Motor neuron (in vitro differentiated cells): ENCODE data around the gene TOMM40L. TPM values are rescaled to one million over a fixed set of nuclear protein-coding genes. Genes with fewer than 3 reads are reported as not detected.

Experiments used
- ATAC-seq, 8 experiments: fragments of 200-7000 bp; cut with Tn5 transposase; replicated peaks in 6 of 8; 2 replicates each; pipeline ENCODE4 v1.8.0; 2021; ENCODE audit warnings: mild to moderate bottlenecking in 8 of 8, moderate library complexity in 8 of 8
- H3K27ac ChIP-seq, 2 donors: fragments of 250-450 bp; sonication (Bioruptor Pico); 2 replicates each; pipeline ENCODE4 v1.9.0; 2021; ENCODE audit warnings: antibody characterized with exemption in 2 of 2, mild to moderate bottlenecking in 2 of 2, moderate library complexity in 1 of 2
- H3K4me1 ChIP-seq, 2 donors: fragments of 250-450 bp; sonication (Bioruptor Pico); replicated peaks in 1 of 2; 2 replicates each; pipeline ENCODE4 v1.6.1; 2021; ENCODE audit warnings: antibody characterized with exemption in 2 of 2, mild to moderate bottlenecking in 2 of 2, moderate library complexity in 1 of 2
- H3K4me3 ChIP-seq, 5 donors: fragments of 250-450 bp; sonication (Bioruptor Pico); 2 replicates each; pipeline ENCODE4 v1.9.0; 2021; ENCODE audit warnings: antibody characterized with exemption in 5 of 5, mild to moderate bottlenecking in 5 of 5, moderate library complexity in 4 of 5
- WGBS, 10 experiments: fragments of 450-650 bp; shearing (Covaris generic); methylation state at CpG; one replicate each; pipeline ENCODE4 v1.0.0; 2022; 5-methylcytosine and 5-hydroxymethylcytosine counted together
- in situ Hi-C, 9 experiments: fragments of 400-800 bp; cut with MboI; loops; one replicate each; pipeline ENCODE4 v1.15.0; 2021; ENCODE audit warnings: low sequenced_read_pairs in 9 of 9, low pct_unique_long_range_greater_than_20kb in 2 of 9; ENCODE audit not compliant: unreplicated experiment in 9 of 9
- total RNA-seq, 8 experiments: library from RNA; unstranded; fragments of 300-600 nt; gene quantifications; 2 replicates each; pipeline versions ENCODE4 v1.2.3 to v1.2.4, GENCODE V29; 2022

The TOMM40L gene
- total RNA-seq, 8 experiments from 2014 or later, result 5.1 to 24.3 (median 17.3) TPM

DNA sequence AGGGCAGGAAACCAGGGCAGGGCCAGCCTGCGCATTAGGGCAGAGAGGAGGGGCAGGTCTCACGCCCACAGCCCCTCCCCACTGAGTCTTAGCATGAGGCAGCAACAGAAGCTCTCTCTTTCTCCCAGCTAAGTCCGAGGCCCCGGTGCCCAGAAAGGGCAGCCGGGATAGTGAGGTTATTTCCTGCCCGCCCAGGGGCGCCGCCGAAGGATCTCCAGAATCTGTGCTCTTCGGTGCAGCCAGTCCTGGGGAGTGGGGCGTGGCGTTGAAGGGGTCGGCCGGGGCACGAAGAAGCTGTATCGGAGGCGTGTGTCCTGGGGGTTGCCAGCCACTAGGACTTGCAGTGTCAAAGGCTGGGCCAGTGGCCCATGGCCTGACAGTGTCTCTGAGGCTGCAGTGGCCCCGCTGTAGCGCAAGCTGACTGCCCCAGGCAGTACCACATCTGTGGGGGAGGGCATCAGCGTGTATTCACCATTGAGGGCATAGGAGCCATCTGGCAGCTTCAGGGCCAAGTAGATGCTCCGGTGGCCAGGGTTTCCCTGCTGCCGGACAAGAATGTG, 34.8 kb upstream of the TOMM40L start:
- Histone ChIP-seq H3K27ac (no peak overlapping the region), H3K4me3 (no peak overlapping the region), H3K4me1 (peaks cover 3 to 4% of the 10 kb centered on the region in 2 donors)
- in situ Hi-C loops, result no loop called here
- 48 to 100% (median 85%) methylated on average over 1 to 7 of the region's 22 CpGs; no CpG with 5 or more reads in 4 of the 10 experiments for WGBS, 10 experiments
- peak in 3 of 8 experiments; percentile 1 to 20 (median 3) for ATAC-seq

DNA sequence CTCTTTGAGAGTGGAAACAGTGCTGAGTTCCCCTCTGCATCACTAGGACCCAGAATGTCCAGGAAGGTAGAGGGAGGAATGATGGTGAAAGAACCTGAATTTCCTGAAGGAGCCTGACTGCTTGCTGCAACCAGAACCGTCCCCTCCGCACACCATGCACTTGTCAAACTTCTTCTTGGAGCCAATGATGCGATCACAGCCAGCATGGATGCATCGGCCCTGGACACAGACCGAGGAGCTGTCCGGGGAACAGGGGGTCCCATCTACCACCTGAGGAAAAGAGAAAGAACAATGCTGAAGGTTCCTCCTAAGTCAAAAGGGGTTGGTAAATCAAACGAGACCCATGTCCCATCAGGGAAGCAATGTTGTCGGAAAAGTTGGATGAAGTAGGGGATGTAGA, 33.9 kb upstream of the TOMM40L start:
- in situ Hi-C loops, result no loop called here

DNA sequence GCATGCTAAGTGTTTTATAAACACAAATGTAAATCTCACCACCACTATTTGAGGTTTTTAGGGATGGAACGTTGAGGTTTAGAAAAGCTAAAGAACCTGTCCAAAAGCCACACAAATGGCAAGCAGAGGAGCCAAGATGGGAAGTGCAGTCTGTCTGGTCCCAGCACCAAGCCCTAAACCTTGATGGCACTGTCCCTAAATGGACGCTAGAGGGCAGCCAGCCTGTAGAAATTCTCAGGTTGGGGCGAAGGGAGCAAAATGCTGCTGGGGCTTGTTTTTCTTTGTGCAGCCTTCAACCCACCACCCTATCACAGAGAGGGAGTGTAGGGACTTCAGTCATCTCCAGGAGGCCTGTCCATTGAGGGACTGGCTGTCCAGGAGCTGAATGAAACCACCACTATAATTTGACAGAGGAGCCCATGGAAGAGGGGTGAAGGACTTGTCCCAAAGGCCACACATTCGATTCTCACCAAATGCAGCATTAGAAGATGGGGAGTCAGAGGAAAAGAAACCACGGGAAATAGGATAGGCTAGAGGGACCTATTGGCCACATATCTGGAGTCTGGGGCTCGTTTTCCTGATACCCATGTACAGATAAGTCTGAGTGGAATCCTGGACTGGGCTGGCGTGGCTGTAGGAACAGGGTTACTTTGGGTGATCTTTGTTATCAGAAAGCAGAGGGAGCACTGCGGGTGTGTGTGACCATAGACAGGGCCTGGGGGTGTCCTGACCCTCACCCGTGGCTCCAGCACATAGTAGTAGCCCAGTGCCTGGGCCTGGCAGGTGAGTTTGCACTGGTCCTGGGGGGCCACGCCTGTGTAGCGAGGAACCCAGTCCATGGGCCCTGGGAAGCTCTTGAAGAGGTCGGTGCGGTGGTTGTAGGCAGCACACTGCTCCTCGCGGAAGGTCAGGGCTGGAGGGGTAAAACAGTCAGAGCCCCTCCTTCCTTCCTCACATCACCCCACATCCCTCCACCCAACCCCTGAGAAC, 33.1 kb upstream of the TOMM40L start:
- Histone ChIP-seq H3K4me3 (no peak overlapping the region), H3K27ac (no peak overlapping the region), H3K4me1 (peaks cover 4 to 5% of the 10 kb centered on the region in 2 donors)
- 0 to 100% (median 51%) methylated on average over 1 to 10 of the region's 15 CpGs; no CpG with 5 or more reads in 2 of the 10 experiments for WGBS, 10 experiments
- in situ Hi-C loops, result no loop called here
- ATAC-seq, result peak; percentile 0 to 87 (median 84)

More for the DNA sequence above, 33.9 kb upstream of the TOMM40L start:
- 41 to 80% (median 64%) methylated on average over 1 to 6 of the region's 8 CpGs; no CpG with 5 or more reads in 4 of the 10 experiments for WGBS, 10 experiments
- no peak for ATAC-seq
- Histone ChIP-seq H3K4me3 (no peak overlapping the region), H3K4me1 (peaks cover 4% of the 10 kb centered on the region in 2 donors), H3K27ac (no peak overlapping the region)

DNA sequence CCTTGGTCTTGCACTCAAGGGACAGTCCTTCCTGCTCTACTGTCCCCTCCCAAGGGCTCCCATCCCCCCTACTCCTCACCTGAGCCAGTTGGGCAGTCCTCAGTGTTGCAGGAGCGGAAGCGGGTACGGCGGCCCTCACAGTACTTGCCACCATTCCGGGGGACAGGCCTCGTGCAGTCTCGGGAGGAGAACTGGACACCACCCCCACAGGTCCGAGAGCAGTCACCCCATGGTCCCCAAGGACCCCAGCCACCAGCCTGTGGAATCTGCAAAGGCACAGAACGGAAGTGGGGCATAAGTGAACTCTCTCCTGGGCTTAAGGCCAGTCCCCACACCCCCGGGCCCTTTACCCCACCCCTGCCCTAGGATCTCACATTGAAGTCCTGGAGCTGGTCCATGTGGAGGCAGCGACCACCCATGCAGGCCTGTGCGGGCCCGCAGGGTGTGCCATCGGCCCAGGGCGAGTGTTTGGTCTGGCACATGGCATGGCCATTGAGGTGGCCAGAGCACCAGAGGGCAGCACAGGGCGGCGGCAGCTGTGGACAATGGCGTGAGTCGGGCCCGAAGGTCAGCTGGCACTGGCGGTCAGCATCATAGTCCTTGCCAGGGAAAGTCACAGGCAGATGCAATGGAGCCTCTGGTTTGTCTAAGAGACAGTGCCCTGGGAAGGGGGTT, 32.2 kb upstream of the TOMM40L start:
- WGBS, 10 experiments, result 60 to 85% (median 73%) methylated on average over 1 to 7 of the region's 21 CpGs; no CpG with 5 or more reads in 6 of the 10 experiments
- Histone ChIP-seq H3K27ac (no peak overlapping the region), H3K4me1 (peaks cover 9 to 12% of the 10 kb centered on the region in 2 donors), H3K4me3 (no peak overlapping the region)
- in situ Hi-C loops, result no loop called here
- no peak for ATAC-seq

DNA sequence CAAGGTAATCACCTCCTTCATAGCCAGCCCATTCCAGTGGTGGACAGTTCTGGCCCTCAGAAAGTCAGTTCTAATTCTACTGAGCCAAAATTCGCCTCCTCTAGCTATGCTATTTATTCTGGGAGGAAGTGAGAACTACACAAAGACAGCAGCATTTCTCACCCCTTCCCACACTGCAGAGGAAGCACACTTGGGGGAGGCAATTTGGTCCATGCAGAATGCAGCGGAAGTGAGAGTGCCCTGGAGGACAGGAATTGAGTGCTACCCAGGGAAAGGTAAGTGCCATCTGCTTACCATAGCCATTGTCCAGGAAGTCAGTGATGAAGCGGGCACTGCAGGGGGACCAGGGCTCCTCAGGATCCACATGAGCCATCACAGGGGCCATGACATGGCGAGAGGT, 30.7 kb upstream of the TOMM40L start:
- Histone ChIP-seq H3K4me1 (peaks cover 9 to 16% of the 10 kb centered on the region in 2 donors), H3K4me3 (no peak overlapping the region), H3K27ac (no peak overlapping the region)
- no peak for ATAC-seq
- in situ Hi-C loops, result no loop called here
- 20 to 92% (median 82%) methylated on average over 1 to 4 of the region's 4 CpGs; no CpG with 5 or more reads in 3 of the 10 experiments for WGBS, 10 experiments

DNA sequence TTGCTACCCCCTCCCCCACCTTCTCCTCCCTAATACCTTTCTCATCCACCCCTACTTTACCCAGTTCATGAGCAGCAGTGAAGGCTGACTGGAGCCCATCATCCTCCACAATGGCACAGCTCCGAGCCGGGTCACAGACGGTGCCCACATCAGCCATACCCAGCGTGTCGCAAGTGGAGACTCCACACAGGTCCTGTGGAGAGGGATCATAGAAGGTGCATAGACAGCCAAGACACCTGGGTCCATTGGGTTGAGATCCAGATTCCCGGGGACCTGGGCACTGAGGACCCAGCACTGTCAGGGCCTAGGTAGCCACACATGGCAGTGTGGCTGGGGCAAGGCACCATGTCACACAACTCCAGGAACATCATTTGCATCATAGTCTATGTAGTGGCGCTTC, 29.7 kb upstream of the TOMM40L start:
- peaks cover 17 to 24% of the 10 kb centered on the region in 2 donors for H3K4me1 ChIP-seq
- no peak overlapping the region for H3K27ac ChIP-seq
- H3K4me3 ChIP-seq, result no peak overlapping the region
- in situ Hi-C loops, result no loop called here
- no peak for ATAC-seq
- 88 to 93% (median 90%) methylated on average over 2 to 6 of the region's 7 CpGs; no CpG with 5 or more reads in 7 of the 10 experiments for WGBS, 10 experiments

DNA sequence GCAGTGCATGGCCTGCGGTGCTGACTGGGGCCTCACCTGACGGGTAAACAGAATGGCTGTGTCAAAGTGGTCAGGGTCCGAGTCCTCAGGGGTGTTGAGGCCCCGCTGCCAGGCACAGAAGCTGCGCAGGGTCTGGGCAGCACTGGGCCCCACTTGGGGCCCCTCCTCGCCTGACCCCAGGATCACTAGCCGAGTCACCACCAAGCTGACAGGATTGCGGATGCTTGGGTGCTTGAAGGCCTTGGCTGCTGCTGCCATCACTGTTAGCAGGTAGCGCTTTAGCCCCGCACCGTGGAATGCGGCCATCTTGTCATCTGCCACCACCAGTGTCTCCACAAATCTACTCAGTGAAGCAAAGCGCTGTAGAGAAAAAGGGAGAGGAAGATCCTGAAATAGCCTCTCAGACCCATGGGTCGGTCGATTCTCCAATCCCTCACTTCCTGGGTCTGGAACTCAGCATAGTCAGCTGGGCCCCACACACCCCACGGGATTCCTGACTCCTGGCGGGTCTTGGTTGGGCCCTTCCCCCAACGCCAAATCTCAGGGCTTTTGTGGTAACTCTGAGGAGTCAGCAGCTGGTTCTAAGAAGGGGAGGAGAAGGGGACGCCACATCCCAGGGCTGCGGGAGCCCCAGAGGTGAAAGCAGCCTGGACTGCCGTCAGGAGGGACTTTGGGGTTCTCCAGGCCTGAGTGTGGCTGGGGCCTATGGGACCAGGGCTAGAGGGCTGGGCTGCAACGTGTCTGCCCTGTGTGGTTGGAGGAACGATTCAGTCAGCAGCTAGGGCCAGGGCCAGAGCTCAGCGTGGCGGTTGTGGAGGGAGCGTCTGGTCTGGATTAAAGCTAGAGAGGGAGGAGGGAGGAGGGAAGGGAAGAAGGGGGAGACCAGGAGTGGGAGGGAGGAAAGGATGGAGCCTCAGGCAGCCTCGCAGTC, 29.1 kb upstream of the TOMM40L start:
- ATAC-seq, result peak in 3 of 8 experiments; percentile 0 to 1 (median 1)
- in situ Hi-C loops, result no loop called here
- WGBS, 10 experiments, result 0 to 94% (median 75%) methylated on average over 1 to 13 of the region's 27 CpGs; no CpG with 5 or more reads in 3 of the 10 experiments
- Histone ChIP-seq H3K27ac (no peak overlapping the region), H3K4me1 (peaks cover 24 to 31% of the 10 kb centered on the region in 2 donors), H3K4me3 (no peak overlapping the region)

DNA sequence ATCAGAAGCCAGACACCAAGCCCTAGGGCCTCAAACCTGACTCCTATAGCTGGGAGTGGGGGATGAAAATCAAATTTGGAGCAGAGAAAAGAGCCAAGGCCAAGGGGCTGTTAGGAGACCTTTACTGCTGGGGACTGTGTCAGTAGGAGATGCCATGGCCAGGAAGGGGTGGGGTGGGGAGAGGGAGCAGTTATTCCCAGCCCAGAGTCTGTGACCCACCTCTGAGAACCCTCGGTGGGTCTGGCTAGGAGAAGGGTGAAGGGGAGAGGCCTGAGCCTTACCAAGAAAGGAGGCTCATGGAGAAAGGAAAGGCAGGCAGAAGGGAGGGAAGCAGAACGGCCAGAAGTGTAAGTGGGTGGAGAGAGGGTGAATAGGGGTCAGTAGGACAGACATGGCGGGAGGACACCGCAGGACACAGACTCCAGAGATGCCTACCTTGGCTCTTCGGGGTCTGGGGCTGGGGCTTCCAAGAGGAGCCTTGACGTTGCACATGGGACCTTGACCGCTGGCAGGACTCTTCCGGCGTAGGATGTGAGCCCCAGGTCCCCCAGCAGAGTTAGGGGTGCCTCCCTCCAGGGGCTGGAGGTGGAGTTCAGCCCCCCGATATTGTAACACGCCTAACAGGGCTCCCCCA, 28.2 kb upstream of the TOMM40L start:
- no peak overlapping the region for H3K4me3 ChIP-seq
- peaks cover 23 to 31% of the 10 kb centered on the region in 2 donors for H3K4me1 ChIP-seq
- no peak overlapping the region for H3K27ac ChIP-seq
- in situ Hi-C loops, result no loop called here
- WGBS, 10 experiments, result 13 to 91% (median 79%) methylated on average over 2 to 6 of the region's 11 CpGs; no CpG with 5 or more reads in 4 of the 10 experiments
- ATAC-seq, result no peak

DNA sequence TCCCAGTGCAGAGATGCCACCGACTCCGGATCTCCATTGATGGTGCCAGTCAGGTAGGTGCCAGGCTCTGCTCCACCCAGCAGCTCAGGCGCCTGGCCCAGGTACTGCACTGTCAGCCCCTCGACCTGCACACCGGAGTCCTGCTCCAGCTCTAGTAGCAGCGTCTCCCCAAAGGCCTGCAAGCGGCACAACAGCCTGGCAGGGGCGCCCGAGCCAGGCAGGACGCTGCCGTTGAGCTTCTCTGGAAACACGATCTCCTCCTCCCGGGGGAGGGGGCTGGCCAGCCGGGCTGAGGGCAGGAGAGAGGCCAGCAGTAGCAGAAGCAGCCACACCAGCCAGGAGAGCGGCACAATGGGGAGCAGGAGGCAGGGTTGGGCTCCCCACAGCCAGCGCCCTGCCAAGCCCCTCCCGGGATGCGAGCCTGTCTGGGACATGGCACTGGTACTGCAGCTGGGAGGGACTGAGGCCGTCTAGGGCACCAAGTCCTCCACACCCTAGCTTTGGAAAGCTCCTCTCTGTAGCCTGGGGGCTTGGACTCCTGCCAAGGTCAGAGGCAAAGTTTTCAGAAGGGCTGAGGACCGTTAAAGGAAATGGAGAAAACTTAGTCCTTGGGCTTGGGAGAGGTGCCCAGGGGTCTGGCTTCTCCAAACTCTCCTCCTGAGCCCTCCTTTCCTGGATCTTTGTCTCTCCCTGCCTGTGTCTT, 27.5 kb upstream of the TOMM40L start:
- in situ Hi-C loops, result no loop called here
- Histone ChIP-seq H3K4me3 (no peak overlapping the region), H3K4me1 (peaks cover 26 to 35% of the 10 kb centered on the region in 2 donors), H3K27ac (no peak overlapping the region)
- peak in 5 of 8 experiments; percentile 2 to 19 (median 4) for ATAC-seq
- WGBS, 10 experiments, result 0 to 80% (median 36%) methylated on average over 1 to 14 of the region's 20 CpGs; no CpG with 5 or more reads in 4 of the 10 experiments

DNA sequence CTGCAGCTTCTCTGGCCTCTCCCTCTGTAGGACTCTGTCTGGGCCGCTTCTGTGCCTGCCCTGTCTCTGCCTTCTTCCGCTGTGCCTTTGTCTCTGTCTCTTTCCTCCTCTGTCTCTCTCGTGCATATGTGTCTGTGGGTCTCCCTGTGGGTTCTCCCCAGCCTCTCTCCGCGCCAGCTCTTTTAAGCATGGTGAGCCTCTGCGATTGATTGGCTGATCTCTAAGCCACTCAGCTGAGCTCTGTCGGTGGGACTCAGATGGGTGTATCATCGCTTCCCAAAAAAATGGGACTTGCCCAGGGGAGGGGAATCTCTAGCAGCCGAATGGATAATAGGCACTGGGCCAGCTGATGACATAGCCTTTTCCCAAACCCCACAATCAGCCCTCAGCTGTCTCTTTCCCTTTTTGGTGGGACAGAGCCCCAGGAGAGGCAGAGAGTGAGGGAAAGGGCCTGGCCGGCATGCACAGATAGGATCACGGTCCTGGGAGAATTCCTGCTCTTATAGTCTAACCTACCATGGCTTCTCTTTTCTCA, 26.9 kb upstream of the TOMM40L start, which contains the start of gene ADAMTS4:
Gene ADAMTS4, minus strand, starts transcription at position 158 of the 535 bp plus-strand sequence. CDS start 427 bp downstream, outside the sequence.
- in situ Hi-C loops, result no loop called here
- Histone ChIP-seq H3K4me1 (peaks cover 26 to 35% of the 10 kb centered on the region in 2 donors), H3K27ac (no peak within 1 kb of the TSS), H3K4me3 (no peak within 1 kb of the TSS)
- WGBS, 10 experiments, result 2 to 83% (median 70%) methylated on average over 4 to 11 of the region's 11 CpGs; no CpG with 5 or more reads in 1 of the 10 experiments
- ATAC-seq, result peak in 3 of 8 experiments; percentile 31 to 60 (median 31)
